ENCODE measurements around the gene HTR4. TPM values are rescaled to one million over a fixed set of nuclear protein-coding genes. Genes with fewer than 3 reads are reported as not detected.

The HTR4 gene
- total RNA-seq, 1 donor from 2014 or later: not detected

DNA sequence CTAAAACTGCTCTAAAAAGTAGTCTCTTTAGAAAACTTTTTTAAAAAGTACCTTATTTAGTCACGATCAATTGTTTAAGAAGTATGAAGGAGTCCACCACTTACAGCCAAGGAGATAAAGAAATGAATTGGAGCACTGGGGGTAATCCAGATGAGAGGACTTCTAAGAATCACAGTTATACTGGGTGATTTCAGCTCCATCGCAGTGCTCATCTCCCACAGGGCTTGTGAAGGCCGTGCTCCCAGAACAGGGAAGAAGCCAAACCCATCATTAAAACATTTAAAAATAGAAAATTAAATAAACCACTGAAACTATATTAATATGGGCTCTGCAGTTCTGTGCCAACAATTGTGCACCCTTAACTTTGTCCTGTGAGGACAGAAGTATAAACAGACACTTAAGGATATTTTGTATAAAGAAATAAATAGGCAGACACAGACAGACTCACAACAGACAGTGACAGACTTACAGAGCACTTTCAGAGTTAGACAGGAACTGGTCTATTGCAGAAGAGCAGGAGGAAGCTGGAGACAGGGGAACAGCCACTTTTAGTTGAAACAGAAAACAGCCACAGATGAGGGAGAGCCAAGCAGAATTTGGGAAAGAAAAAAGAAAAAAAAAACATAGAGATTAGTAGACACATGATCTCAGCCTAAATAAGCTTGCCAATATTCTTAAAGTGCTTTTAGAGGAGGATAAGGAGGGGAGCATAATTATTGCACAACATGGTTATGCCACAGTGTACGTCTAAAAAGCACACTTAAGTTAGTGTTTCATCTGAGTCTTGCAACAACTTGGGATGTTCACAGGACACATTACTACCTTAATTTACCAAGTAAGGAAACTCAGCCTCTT is 188.7 kb downstream of the HTR4 start:
- H3K36me3 ChIP-seq: no peaks in the 10 kb centered on the region
- no peaks in the 10 kb centered on the region for H3K79me2 ChIP-seq (ENCODE audit: low read depth)
- no peak for DNase-seq (ENCODE audit: low spot score)
- Mint-ChIP-seq H3K36me3 (no peaks in the 10 kb centered on the region), H3K9me3 (no peaks in the 10 kb centered on the region), H3K4me3 (no peak overlapping the region), H3K27ac (no peak overlapping the region), H3K4me1 (no peaks in the 10 kb centered on the region), H3K27me3 (ENCODE audit: insufficient read depth, low read depth) (no peaks in the 10 kb centered on the region)
- no peak overlapping the region for H3K27ac ChIP-seq
- H3K4me2 ChIP-seq: no peak overlapping the region
- TF ChIP-seq EZH2 (IDR thresholded peaks at IDR 0.05): no peak
- no peaks in the 10 kb centered on the region for H3K4me1 ChIP-seq
- H2AFZ ChIP-seq (replicated peaks): no peak overlapping the region
- H3K9me3 ChIP-seq (ENCODE audit: low read depth): no peaks in the 10 kb centered on the region
- H4K20me1 ChIP-seq (ENCODE audit: low read depth): no peaks in the 10 kb centered on the region
- H3F3A ChIP-seq (ENCODE audit: low read depth): no peaks in the 10 kb centered on the region
- H3K9ac ChIP-seq: no peak overlapping the region
- no peak overlapping the region for H3K4me3 ChIP-seq
- H3K27me3 ChIP-seq: no peaks in the 10 kb centered on the region

GRCh38 chr5:148459669-148460068 is 194.7 kb downstream of the HTR4 start:
- no peaks in the 10 kb centered on the region for H3K27me3 ChIP-seq
- no peak overlapping the region for H3K9ac ChIP-seq
- no peak overlapping the region for H2AFZ ChIP-seq (replicated peaks)
- no peak overlapping the region for H3K27ac ChIP-seq
- no peak overlapping the region for H3K4me3 Mint-ChIP-seq
- no peak overlapping the region for H3K4me2 ChIP-seq
- H3K9me3 Mint-ChIP-seq: no peaks in the 10 kb centered on the region
- H3K79me2 ChIP-seq (ENCODE audit: low read depth): no peaks in the 10 kb centered on the region
- no peak for DNase-seq (ENCODE audit: low spot score)
- no peaks in the 10 kb centered on the region for H3K4me1 Mint-ChIP-seq
- no peaks in the 10 kb centered on the region for H3K9me3 ChIP-seq (ENCODE audit: low read depth)
- H3K4me1 ChIP-seq: no peaks in the 10 kb centered on the region
- no peaks in the 10 kb centered on the region for H3K36me3 Mint-ChIP-seq
- H3K4me3 ChIP-seq: no peak overlapping the region
- no peaks in the 10 kb centered on the region for H4K20me1 ChIP-seq (ENCODE audit: low read depth)
- H3F3A ChIP-seq (ENCODE audit: low read depth): no peaks in the 10 kb centered on the region
- peaks cover 2% of the 10 kb centered on the region for H3K27me3 Mint-ChIP-seq (ENCODE audit: insufficient read depth, low read depth)
- TF ChIP-seq, protein P1, sequence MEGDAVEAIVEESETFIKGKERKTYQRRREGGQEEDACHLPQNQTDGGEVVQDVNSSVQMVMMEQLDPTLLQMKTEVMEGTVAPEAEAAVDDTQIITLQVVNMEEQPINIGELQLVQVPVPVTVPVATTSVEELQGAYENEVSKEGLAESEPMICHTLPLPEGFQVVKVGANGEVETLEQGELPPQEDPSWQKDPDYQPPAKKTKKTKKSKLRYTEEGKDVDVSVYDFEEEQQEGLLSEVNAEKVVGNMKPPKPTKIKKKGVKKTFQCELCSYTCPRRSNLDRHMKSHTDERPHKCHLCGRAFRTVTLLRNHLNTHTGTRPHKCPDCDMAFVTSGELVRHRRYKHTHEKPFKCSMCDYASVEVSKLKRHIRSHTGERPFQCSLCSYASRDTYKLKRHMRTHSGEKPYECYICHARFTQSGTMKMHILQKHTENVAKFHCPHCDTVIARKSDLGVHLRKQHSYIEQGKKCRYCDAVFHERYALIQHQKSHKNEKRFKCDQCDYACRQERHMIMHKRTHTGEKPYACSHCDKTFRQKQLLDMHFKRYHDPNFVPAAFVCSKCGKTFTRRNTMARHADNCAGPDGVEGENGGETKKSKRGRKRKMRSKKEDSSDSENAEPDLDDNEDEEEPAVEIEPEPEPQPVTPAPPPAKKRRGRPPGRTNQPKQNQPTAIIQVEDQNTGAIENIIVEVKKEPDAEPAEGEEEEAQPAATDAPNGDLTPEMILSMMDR (IDR thresholded peaks at IDR 0.05): no peak
- TF ChIP-seq EZH2 (IDR thresholded peaks at IDR 0.05) (no peak), EZH2phosphoT487 (IDR thresholded peaks at IDR 0.05) (no peak)
- H3K36me3 ChIP-seq: no peaks in the 10 kb centered on the region
- H3K27ac Mint-ChIP-seq: no peak overlapping the region

DNA sequence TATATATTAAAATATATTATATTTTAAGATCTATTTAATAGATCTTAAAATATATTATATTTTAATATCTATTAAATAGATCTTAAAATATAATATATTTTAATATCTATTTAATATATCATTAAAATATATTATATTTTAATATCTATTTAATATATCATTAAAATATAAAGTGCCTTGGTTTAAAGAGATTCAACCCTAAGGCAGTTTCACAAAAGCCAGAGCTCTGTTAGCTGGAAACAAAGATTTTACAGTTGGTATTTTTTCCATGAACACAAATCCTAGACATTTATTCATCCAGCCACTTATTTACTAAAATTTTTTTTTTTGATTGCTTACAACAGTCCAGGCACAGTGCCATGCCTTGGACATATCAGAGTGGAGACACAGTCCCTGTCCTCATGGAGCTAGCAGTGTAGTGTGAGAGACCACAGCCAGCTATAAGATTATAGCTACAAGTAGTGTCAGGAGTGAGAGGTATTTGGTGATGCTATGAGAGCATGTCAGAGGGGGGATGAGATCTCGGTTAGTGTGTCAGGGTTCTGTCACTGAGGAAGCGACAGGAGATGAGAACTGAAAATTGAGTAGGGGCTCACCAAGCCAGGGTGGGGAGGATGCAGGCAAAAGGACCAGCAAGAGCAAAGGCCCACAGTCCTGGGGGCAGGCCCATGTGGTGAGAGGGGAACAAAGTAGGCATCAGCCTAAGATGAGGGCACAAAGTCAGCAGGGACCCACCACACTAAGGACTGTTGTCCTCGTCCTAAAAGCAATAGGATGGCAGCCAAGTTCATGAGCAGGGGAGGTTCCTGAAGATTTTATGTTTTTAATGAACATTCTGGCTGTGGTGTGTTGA is 196.1 kb downstream of the HTR4 start:
- Mint-ChIP-seq H3K36me3 (no peaks in the 10 kb centered on the region), H3K9me3 (no peaks in the 10 kb centered on the region), H3K27me3 (ENCODE audit: insufficient read depth, low read depth) (peaks cover 2% of the 10 kb centered on the region), H3K27ac (no peak overlapping the region), H3K4me3 (no peak overlapping the region), H3K4me1 (no peaks in the 10 kb centered on the region)
- Histone ChIP-seq H3K27me3 (no peaks in the 10 kb centered on the region), H4K20me1 (ENCODE audit: low read depth) (no peaks in the 10 kb centered on the region), H3K36me3 (no peaks in the 10 kb centered on the region), H2AFZ (replicated peaks) (no peak overlapping the region), H3K79me2 (ENCODE audit: low read depth) (no peaks in the 10 kb centered on the region), H3K4me1 (no peaks in the 10 kb centered on the region), H3K27ac (no peak overlapping the region), H3K9ac (no peak overlapping the region), H3K9me3 (ENCODE audit: low read depth) (no peaks in the 10 kb centered on the region), H3K4me3 (no peak overlapping the region), H3F3A (ENCODE audit: low read depth) (no peaks in the 10 kb centered on the region), H3K4me2 (no peak overlapping the region)
- TF ChIP-seq EZH2phosphoT487 (IDR thresholded peaks at IDR 0.05) (no peak), EZH2 (IDR thresholded peaks at IDR 0.05) (no peak)
- TF ChIP-seq, protein P1 (IDR thresholded peaks at IDR 0.05): no peak
- no peak for DNase-seq (ENCODE audit: low spot score)

Data from neural progenitor cell (in vitro differentiated cells).